Endothelial cell of umbilical vein (primary cell): ENCODE measurements around the gene MAGI1. TPM values are rescaled to one million over a fixed set of nuclear protein-coding genes. Genes with fewer than 3 reads are reported as not detected.

Experiments used
- BruUV-seq: library from RNA; stranded (reverse); fragments of 400-500 nt; replicated peaks from 2 replicates; lab custom pipeline; 2021; lab: Mats Ljungman, UMichigan
- CTCF ChIA-PET: fragments of 300-600, 350-600 bp; sonication (Branson Sonifier 250); formaldehyde crosslinking; loops from one replicate; lab custom pipeline; 2021; ENCODE audit warnings: antibody characterized with exemption, inconsistent platforms; lab: Charles Lee
- POLR2A ChIA-PET: fragments of 300-600, 350-600 bp; sonication (Branson Sonifier 250); formaldehyde crosslinking; loops from one replicate; lab custom pipeline; 2021; ENCODE audit warnings: antibody characterized with exemption, inconsistent platforms; lab: Charles Lee
- DNase-seq: peaks from one replicate; pipeline ENCODE4 v3.0.0-alpha.2; 2011; ENCODE audit warnings: low read depth, low spot score
- FAIRE-seq: peaks from 2 replicates; lab custom pipeline; 2011; peaks lifted over from hg19 to GRCh38; lab: Jason Lieb, UNC
- H2AFZ ChIP-seq: 2 replicates; pipeline ENCODE4 v1.6.0; 2012; ENCODE audit warnings: low read depth, low read length, control low read depth, inconsistent platforms
- H3K27ac ChIP-seq: 2 replicates; pipeline ENCODE4 v1.5.1; 2011; ENCODE audit warnings: low read depth, mild to moderate bottlenecking, control low read depth, low read length, moderate library complexity; ENCODE audit not compliant: insufficient read depth
- H3K27me3 ChIP-seq, 2 experiments: 2 replicates each; pipeline versions ENCODE4 v1.6.0 to v1.6.1; 2011; ENCODE audit warnings: low read length in 2 of 2, mixed read lengths in 1 of 2; ENCODE audit not compliant: control insufficient read depth in 2 of 2, insufficient read depth in 2 of 2
- H3K36me3 ChIP-seq, 2 experiments: 2 replicates in 1 of 2; 3 replicates in 1 of 2; pipeline ENCODE4 v1.5.1; 2011; ENCODE audit warnings: low read length in 2 of 2, mild to moderate bottlenecking in 1 of 2, moderate library complexity in 1 of 2; ENCODE audit not compliant: control insufficient read depth in 2 of 2, insufficient read depth in 2 of 2; ENCODE audit errors: extremely low read depth in 1 of 2
- H3K4me1 ChIP-seq: 3 replicates; pipeline ENCODE4 v1.5.1; 2011; ENCODE audit warnings: mild to moderate bottlenecking, low read length; ENCODE audit not compliant: control insufficient read depth, insufficient read depth; ENCODE audit errors: extremely low read depth
- H3K4me2 ChIP-seq: 2 replicates; pipeline ENCODE4 v1.6.1; 2011; ENCODE audit warnings: low read length, control low read depth, mixed read lengths; ENCODE audit not compliant: insufficient read depth
- H3K4me3 ChIP-seq, 3 experiments: fragments of 200-600 bp in 1 of 3; sonication (generic), shearing (Covaris generic) in 1 of 3; replicated peaks in 1 of 3; 2 replicates each; pipeline ENCODE4 v1.5.1; 2011 to 2016; ENCODE audit warnings: control low read depth in 3 of 3, low read length in 3 of 3, mild to moderate bottlenecking in 2 of 3, inconsistent platforms in 1 of 3, low read depth in 1 of 3, moderate library complexity in 1 of 3; ENCODE audit not compliant: insufficient read depth in 1 of 3
- H3K79me2 ChIP-seq: 2 replicates; pipeline ENCODE4 v1.6.0; 2012; ENCODE audit warnings: low read length, inconsistent platforms; ENCODE audit not compliant: control insufficient read depth, insufficient read depth
- H3K9ac ChIP-seq: replicated peaks from 2 replicates; pipeline ENCODE3; 2011; ENCODE audit warnings: low read length, control low read depth; ENCODE audit not compliant: insufficient read depth; ENCODE audit errors: extremely low read depth
- H3K9me1 ChIP-seq: replicated peaks from 3 replicates; pipeline ENCODE4 v1.6.0; 2011; ENCODE audit warnings: mild to moderate bottlenecking, low read length; ENCODE audit not compliant: control insufficient read depth, insufficient read depth; ENCODE audit errors: extremely low read depth
- H3K9me3 ChIP-seq: replicated peaks from 2 replicates; pipeline ENCODE4 v1.5.1; 2012; ENCODE audit warnings: low read length, inconsistent platforms; ENCODE audit not compliant: control insufficient read depth, insufficient read depth
- H4K20me1 ChIP-seq: replicated peaks from 2 replicates; pipeline ENCODE3; 2011; ENCODE audit warnings: mild to moderate bottlenecking, low read length; ENCODE audit not compliant: control insufficient read depth, insufficient read depth; ENCODE audit errors: extremely low read depth
- CTCF ChIP-seq, 2 donors: IDR thresholded peaks; 1 replicate in 1 of 2; 2 replicates in 1 of 2; pipeline ENCODE4 v1.5.1; 2011; ENCODE audit warnings: low read length in 2 of 2, mild to moderate bottlenecking in 2 of 2, moderate library complexity in 2 of 2, control low read depth in 1 of 2, inconsistent platforms in 1 of 2, low read depth in 1 of 2; ENCODE audit not compliant: insufficient read depth in 1 of 2; ENCODE audit errors: extremely low read depth in 1 of 2
- EZH2 ChIP-seq: IDR thresholded peaks from 2 replicates; pipeline ENCODE4 v1.6.1; 2012; ENCODE audit warnings: borderline replicate concordance, low read depth, mild to moderate bottlenecking, moderate library complexity, low read length, inconsistent platforms; ENCODE audit not compliant: severe bottlenecking
- FOS ChIP-seq: IDR thresholded peaks from 2 replicates; pipeline ENCODE4 v1.6.1; 2011; ENCODE audit warnings: mild to moderate bottlenecking, low read length, moderate library complexity, borderline replicate concordance; ENCODE audit not compliant: insufficient read depth
- GATA2 ChIP-seq: IDR thresholded peaks from 2 replicates; pipeline ENCODE4 v1.7.0; 2011; ENCODE audit warnings: low read depth, mild to moderate bottlenecking, moderate library complexity, mixed read lengths, low read length; ENCODE audit not compliant: insufficient read length, insufficient read depth
- JUN ChIP-seq: IDR thresholded peaks from 2 replicates; pipeline ENCODE4 v1.6.1; 2011; ENCODE audit warnings: borderline replicate concordance, low read depth; ENCODE audit not compliant: insufficient read length, insufficient read depth
- MAX ChIP-seq: IDR thresholded peaks from 2 replicates; pipeline ENCODE4 v1.6.1; 2011; ENCODE audit not compliant: insufficient read depth, insufficient read length
- MYC ChIP-seq: IDR thresholded peaks from one replicate; pipeline ENCODE4 v1.6.1; 2011; ENCODE audit warnings: mild to moderate bottlenecking, low read depth, low read length
- POLR2A ChIP-seq: IDR thresholded peaks from 2 replicates; pipeline ENCODE4 v1.6.1; 2012; ENCODE audit warnings: low read depth, mild to moderate bottlenecking, control low read depth, low read length
- POLR2AphosphoS5 ChIP-seq: IDR thresholded peaks from 2 replicates; pipeline ENCODE4 v1.6.1; 2012; ENCODE audit warnings: low read depth, mild to moderate bottlenecking, control low read depth, low read length, moderate library complexity; ENCODE audit not compliant: insufficient read depth
- dilution Hi-C: fragments of 300-500 bp; cut with MboI; formaldehyde crosslinking; loops from one replicate; pipeline ENCODE4 v1.15.0; 2019; ENCODE audit warnings: low sequenced_read_pairs; ENCODE audit not compliant: extremely low pct_ligation_motif_present
- intact Hi-C: fragments of 100-400 bp; cut with micrococcal nuclease; formaldehyde crosslinking; loops from one replicate; pipeline ENCODE4 v1.10.0; 2022
- polyA plus RNA-seq, 4 experiments: library from polyadenylated mRNA; depleted of rRNA in 3 of 4; stranded (reverse) in 3 of 4; unstranded in 1 of 4; fragments of >200 nt; gene quantifications; 2 replicates each; pipeline versions ENCODE4 v1.2.1 to v1.2.3, GENCODE V29; 2011 to 2012; ENCODE audit warnings: missing spikeins in 1 of 4
- total RNA-seq: library from RNA; stranded (reverse); gene quantifications from 2 replicates; pipeline ENCODE4 v1.2.3, GENCODE V29; 2021

MAGI1 gene
- total and polyA plus RNA-seq, 2 donors (not counting 3 experiments of a cell fraction or from before 2014, with no cell fraction given), result 10.1 to 47.9 TPM

GRCh38 chr3:65582012-65582717, 456.6 kb downstream of the MAGI1 start:
- Histone ChIP-seq H3K27ac (no peak overlapping the region), H3K79me2 (no peaks in the 10 kb centered on the region), H3K36me3 (no peaks in the 10 kb centered on the region), H3K9me1 (no peaks in the 10 kb centered on the region), H2AFZ (no peak overlapping the region), H4K20me1 (peaks cover 2% of the 10 kb centered on the region), H3K27me3 (no peaks in the 10 kb centered on the region), H3K9me3 (no peaks in the 10 kb centered on the region), H3K4me2 (no peak overlapping the region), H3K4me1 (no peaks in the 10 kb centered on the region), H3K9ac (no peak overlapping the region), H3K4me3 (no peak overlapping the region)
- TF ChIP-seq CTCF (IDR thresholded peaks at IDR 0.05; ENCODE audit: extremely low read depth in 1 of 2, insufficient read depth in 1 of 2, low read depth in 1 of 2, low read length in 2 of 2), result no peak
- TF ChIP-seq MAX, result no peak
- no peak for TF ChIP-seq FOS
- no peak for TF ChIP-seq EZH2
- no peak for TF ChIP-seq POLR2A
- TF ChIP-seq GATA2, result no peak
- TF ChIP-seq POLR2AphosphoS5, result no peak
- TF ChIP-seq MYC, result no peak
- TF ChIP-seq JUN, result no peak
- no TSS peak for BruUV-seq
- POLR2A ChIA-PET, result no interaction called here
- FAIRE-seq (no peak), DNase-seq (no peak)
- dilution Hi-C loops, result no loop called here
- intact Hi-C loops, result no loop called here
- CTCF ChIA-PET, result interaction anchor here (0.8 to 1.1 kb wide), 2 partner anchors 12 to 612 kb away, joined by 3 to 4 read pairs; no protein-coding TSS in a partner anchor
